Measurements from ENCODE around the gene SAMD4A.

Gene SAMD4A

GRCh38 chr14:54565785-54566409 is 1.0 kb upstream of the SAMD4A start:
- DNase-seq (ENCODE audit: low read depth, low spot score): peak; percentile 34

- DNase-seq (ENCODE audit: low read depth, low spot score): no peak
These were observed 303 bp downstream of the SAMD4A start for GRCh38 chr14:54567224-54567638.

- no peak for DNase-seq (ENCODE audit: low read depth, low spot score)
These were observed 972 bp downstream of the SAMD4A start for GRCh38 chr14:54567639-54568561.

GRCh38 chr14:54568821-54569595 is 2.1 kb downstream of the SAMD4A start:
- no peak for DNase-seq (ENCODE audit: low read depth, low spot score)

GRCh38 chr14:54570047-54570446 is 3.1 kb downstream of the SAMD4A start:
- DNase-seq (ENCODE audit: low read depth, low spot score): no peak

- DNase-seq (ENCODE audit: low read depth, low spot score): no peak
These were observed 3.9 kb downstream of the SAMD4A start for GRCh38 chr14:54570631-54571415.

- DNase-seq (ENCODE audit: low read depth, low spot score): no peak
These were observed 5.4 kb downstream of the SAMD4A start for GRCh38 chr14:54572316-54572715.

GRCh38 chr14:54574528-54574927 is 7.6 kb downstream of the SAMD4A start:
- DNase-seq (ENCODE audit: low read depth, low spot score): no peak

- no peak for DNase-seq (ENCODE audit: low read depth, low spot score)
These were observed 10.6 kb downstream of the SAMD4A start for GRCh38 chr14:54577494-54577893.

GRCh38 chr14:54577977-54578376 is 11.0 kb downstream of the SAMD4A start:
- no peak for DNase-seq (ENCODE audit: low read depth, low spot score)

- DNase-seq (ENCODE audit: low read depth, low spot score): no peak
These were observed 12.7 kb downstream of the SAMD4A start for GRCh38 chr14:54579621-54580020.

- DNase-seq (ENCODE audit: low read depth, low spot score): no peak
These were observed 14.0 kb downstream of the SAMD4A start for GRCh38 chr14:54580933-54581332.

- no peak for DNase-seq (ENCODE audit: low read depth, low spot score)
These were observed 15.4 kb downstream of the SAMD4A start for GRCh38 chr14:54582334-54582733.

- DNase-seq (ENCODE audit: low read depth, low spot score): no peak
These were observed 17.2 kb downstream of the SAMD4A start for GRCh38 chr14:54584097-54584496.

- no peak for DNase-seq (ENCODE audit: low read depth, low spot score)
These were observed 18.3 kb downstream of the SAMD4A start for GRCh38 chr14:54585214-54585613.

- DNase-seq (ENCODE audit: low read depth, low spot score): no peak
These were observed 22.1 kb downstream of the SAMD4A start for GRCh38 chr14:54589076-54589475.

- no peak for DNase-seq (ENCODE audit: low read depth, low spot score)
These were observed 22.9 kb downstream of the SAMD4A start for GRCh38 chr14:54589843-54590242.

- DNase-seq (ENCODE audit: low read depth, low spot score): no peak
These were observed 23.6 kb downstream of the SAMD4A start for GRCh38 chr14:54590481-54590880.

GRCh38 chr14:54591461-54591860 is 24.5 kb downstream of the SAMD4A start:
- no peak for DNase-seq (ENCODE audit: low read depth, low spot score)

- DNase-seq (ENCODE audit: low read depth, low spot score): no peak
These were observed 24.9 kb downstream of the SAMD4A start for GRCh38 chr14:54591866-54592265.

GRCh38 chr14:54593860-54594259 is 26.9 kb downstream of the SAMD4A start:
- DNase-seq (ENCODE audit: low read depth, low spot score): no peak

Data from activated naive CD8-positive, alpha-beta T cell treated with anti-CD3 and anti-CD28 coated beads, Interleukin-2, amount 50 U/mL, for 16 hours (primary cell).